Liver (tissue), 9 donors: ENCODE data around the gene ZNF541. TPM values are rescaled to one million over a fixed set of nuclear protein-coding genes. Genes with fewer than 3 reads are reported as not detected.

Experiments
- DNase-seq: peaks from one replicate; pipeline ENCODE4 v3.0.0-alpha.2; 2017; ENCODE audit warnings: low spot score
- H3K27ac ChIP-seq, 2 donors: one replicate each; pipeline ENCODE4 v1.7.0; 2013; ENCODE audit warnings: inconsistent platforms in 2 of 2, low read length in 2 of 2, control low read depth in 1 of 2, low read depth in 1 of 2, mild to moderate bottlenecking in 1 of 2
- H3K27me3 ChIP-seq, 4 donors: one replicate each; pipeline versions ENCODE4 v1.6.1 to v1.7.0; 2013; ENCODE audit warnings: low read length in 3 of 4, inconsistent platforms in 1 of 4, mild to moderate bottlenecking in 1 of 4, moderate library complexity in 1 of 4; ENCODE audit not compliant: control insufficient read depth in 4 of 4, insufficient read depth in 4 of 4
- H3K36me3 ChIP-seq, 4 donors: one replicate each; pipeline versions ENCODE4 v1.6.1 to v1.7.0; 2013; ENCODE audit warnings: low read length in 3 of 4, mild to moderate bottlenecking in 3 of 4, low read depth in 1 of 4, moderate library complexity in 1 of 4; ENCODE audit not compliant: control insufficient read depth in 4 of 4, insufficient read depth in 3 of 4
- H3K4me1 ChIP-seq, 4 donors: one replicate each; pipeline versions ENCODE4 v1.6.1 to v1.7.0; 2013; ENCODE audit warnings: low read length in 3 of 4, mild to moderate bottlenecking in 3 of 4, moderate library complexity in 1 of 4; ENCODE audit not compliant: control insufficient read depth in 4 of 4, insufficient read depth in 4 of 4
- H3K4me3 ChIP-seq, 3 donors: one replicate each; pipeline versions ENCODE4 v1.6.1 to v1.7.0; 2013; ENCODE audit warnings: low read length in 3 of 3, control low read depth in 1 of 3, low read depth in 1 of 3, mild to moderate bottlenecking in 1 of 3
- H3K9ac ChIP-seq, 2 donors: one replicate each; pipeline ENCODE4 v1.7.0; 2013; ENCODE audit warnings: low read length in 2 of 2, mild to moderate bottlenecking in 2 of 2, moderate library complexity in 2 of 2, control low read depth in 1 of 2, low read depth in 1 of 2
- H3K9me3 ChIP-seq, 4 donors: one replicate each; pipeline versions ENCODE4 v1.6.1 to v1.7.0; 2013; ENCODE audit warnings: low read length in 3 of 4; ENCODE audit not compliant: control insufficient read depth in 4 of 4
- EGR1 ChIP-seq, 2 donors: IDR thresholded peaks; 2 replicates each; pipeline ENCODE4 v1.6.1; 2016 to 2018; ENCODE audit warnings: antibody characterized with exemption in 2 of 2, low read depth in 2 of 2
- FOXA1 ChIP-seq: IDR thresholded peaks from 2 replicates; pipeline ENCODE4 v1.6.1; 2016; ENCODE audit warnings: antibody characterized with exemption
- FOXA2 ChIP-seq: IDR thresholded peaks from 2 replicates; pipeline ENCODE4 v1.6.1; 2016; ENCODE audit warnings: antibody characterized with exemption
- GABPA ChIP-seq, 2 donors: IDR thresholded peaks in 1 of 2; conservative IDR thresholded peaks in 1 of 2; 2 replicates each; pipeline ENCODE4 v1.6.1; 2016; ENCODE audit warnings: antibody characterized with exemption in 2 of 2, mild to moderate bottlenecking in 1 of 2, moderate library complexity in 1 of 2
- HNF4A ChIP-seq, 2 donors: conservative IDR thresholded peaks; 2 replicates each; pipeline ENCODE4 v1.6.1; 2016; ENCODE audit warnings: antibody characterized with exemption in 2 of 2, mild to moderate bottlenecking in 2 of 2
- HNF4G ChIP-seq: IDR thresholded peaks from 2 replicates; pipeline ENCODE4 v1.6.1; 2016; ENCODE audit warnings: antibody characterized with exemption
- JUND ChIP-seq, 2 donors: IDR thresholded peaks; 2 replicates each; pipeline ENCODE4 v1.6.1; 2016; ENCODE audit warnings: antibody characterized with exemption in 2 of 2
- NR2F2 ChIP-seq: IDR thresholded peaks from 2 replicates; pipeline ENCODE4 v1.6.1; 2016; ENCODE audit warnings: antibody characterized with exemption
- RAD21 ChIP-seq, 2 donors: IDR thresholded peaks; 2 replicates each; pipeline ENCODE4 v1.6.1; 2016; ENCODE audit warnings: antibody characterized with exemption in 2 of 2, mild to moderate bottlenecking in 2 of 2
- RXRA ChIP-seq, 2 donors: IDR thresholded peaks; 2 replicates each; pipeline ENCODE4 v1.6.1; 2017 to 2018; ENCODE audit warnings: antibody characterized with exemption in 2 of 2, mild to moderate bottlenecking in 1 of 2
- SP1 ChIP-seq: IDR thresholded peaks from 2 replicates; pipeline ENCODE4 v1.6.1; 2018; ENCODE audit warnings: antibody characterized with exemption, mild to moderate bottlenecking
- YY1 ChIP-seq: IDR thresholded peaks from 2 replicates; pipeline ENCODE4 v1.6.1; 2016; ENCODE audit warnings: antibody characterized with exemption, mild to moderate bottlenecking
- WGBS: extraction: QIAGEN DNeasy Blood & Tissue Kit; methylation state at CpG from one replicate; pipeline ENCODE4 v1.1.7; 2013; 5-methylcytosine and 5-hydroxymethylcytosine counted together
- polyA plus RNA-seq, 2 donors: library from polyadenylated mRNA; stranded (reverse) in 1 of 2; unstranded in 1 of 2; fragments of 200-250 nt in 1 of 2; fragments of >200 nt in 1 of 2; fragmentation: Nextera tagmentation in 1 of 2; extraction: Ambion mirVana in 1 of 2; gene quantifications; one replicate each; pipeline versions ENCODE4 v1.2.1 to v1.2.3, GENCODE V29; 2013 to 2015
- total RNA-seq, 2 donors: library from RNA; depleted of rRNA; stranded (reverse); fragments of >200 nt; gene quantifications; one replicate each; pipeline ENCODE4 v1.2.3, GENCODE V29; 2014
- TF ChIP-seq, protein P1 (sequence below): IDR thresholded peaks from 2 replicates; pipeline ENCODE4 v1.6.1; 2016; ENCODE audit warnings: antibody characterized with exemption
- TF ChIP-seq, protein P2 (sequence below): IDR thresholded peaks from 2 replicates; pipeline ENCODE4 v1.6.1; 2016; ENCODE audit warnings: antibody characterized with exemption, mild to moderate bottlenecking
- TF ChIP-seq, protein P3 (sequence below): fragments of 150-350 bp; IDR thresholded peaks from 2 replicates; pipeline ENCODE4 v1.5.1; 2017; ENCODE audit warnings: improper control_type of control experiment, low read depth, low read length; ENCODE audit not compliant: missing input control
- donor health status: healthy.
- donor health status: healthy.
- donor health status: healthy.
- donor health status: healthy.
- donor health status: healthy.

Gene ZNF541
- total and polyA plus RNA-seq, 4 donors = 0.05 to 0.09 (median 0.08) TPM; not detected in 1

DNA sequence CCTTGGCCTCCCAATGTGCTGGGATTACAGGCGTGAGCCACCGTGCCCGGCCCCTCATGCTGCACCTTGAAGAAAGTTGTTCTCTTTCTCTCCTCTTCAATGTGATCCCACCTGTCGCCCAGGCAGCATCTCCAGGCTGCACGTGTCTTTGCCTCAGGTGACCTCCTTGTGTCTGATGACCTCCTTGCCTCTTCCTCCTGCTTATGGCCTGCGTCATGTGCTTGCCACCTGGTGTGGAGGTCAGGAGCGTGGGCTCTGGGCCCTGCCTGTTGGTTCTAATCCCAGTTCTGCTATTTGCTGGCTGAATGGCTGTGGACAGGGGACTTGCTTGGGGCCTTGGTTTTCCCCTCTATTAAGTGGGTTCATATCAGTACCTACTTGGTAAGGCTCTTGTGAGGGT is 42.3 kb upstream of the ZNF541 start:
- no peak for DNase-seq
- Histone ChIP-seq H3K4me3 (no peak overlapping the region), H3K9me3 (no peaks in the 10 kb centered on the region), H3K4me1 (peaks cover 13 to 37% (median 32%) of the 10 kb centered on the region in 4 donors), H3K36me3 (no peaks in the 10 kb centered on the region), H3K27ac (no peak overlapping the region), H3K9ac (no peak overlapping the region), H3K27me3 (no peaks in the 10 kb centered on the region)
- no peak for TF ChIP-seq GABPA (IDR thresholded peaks at IDR 0.05 in 1 of 2, conservative IDR thresholded peaks at IDR 0.05 in 1 of 2)
- TF ChIP-seq JUND (IDR thresholded peaks at IDR 0.05) = no peak
- TF ChIP-seq HNF4A (conservative IDR thresholded peaks at IDR 0.05) = no peak
- TF ChIP-seq, protein P1, sequence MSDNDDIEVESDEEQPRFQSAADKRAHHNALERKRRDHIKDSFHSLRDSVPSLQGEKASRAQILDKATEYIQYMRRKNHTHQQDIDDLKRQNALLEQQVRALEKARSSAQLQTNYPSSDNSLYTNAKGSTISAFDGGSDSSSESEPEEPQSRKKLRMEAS = no peak
- TF ChIP-seq, protein P2, sequence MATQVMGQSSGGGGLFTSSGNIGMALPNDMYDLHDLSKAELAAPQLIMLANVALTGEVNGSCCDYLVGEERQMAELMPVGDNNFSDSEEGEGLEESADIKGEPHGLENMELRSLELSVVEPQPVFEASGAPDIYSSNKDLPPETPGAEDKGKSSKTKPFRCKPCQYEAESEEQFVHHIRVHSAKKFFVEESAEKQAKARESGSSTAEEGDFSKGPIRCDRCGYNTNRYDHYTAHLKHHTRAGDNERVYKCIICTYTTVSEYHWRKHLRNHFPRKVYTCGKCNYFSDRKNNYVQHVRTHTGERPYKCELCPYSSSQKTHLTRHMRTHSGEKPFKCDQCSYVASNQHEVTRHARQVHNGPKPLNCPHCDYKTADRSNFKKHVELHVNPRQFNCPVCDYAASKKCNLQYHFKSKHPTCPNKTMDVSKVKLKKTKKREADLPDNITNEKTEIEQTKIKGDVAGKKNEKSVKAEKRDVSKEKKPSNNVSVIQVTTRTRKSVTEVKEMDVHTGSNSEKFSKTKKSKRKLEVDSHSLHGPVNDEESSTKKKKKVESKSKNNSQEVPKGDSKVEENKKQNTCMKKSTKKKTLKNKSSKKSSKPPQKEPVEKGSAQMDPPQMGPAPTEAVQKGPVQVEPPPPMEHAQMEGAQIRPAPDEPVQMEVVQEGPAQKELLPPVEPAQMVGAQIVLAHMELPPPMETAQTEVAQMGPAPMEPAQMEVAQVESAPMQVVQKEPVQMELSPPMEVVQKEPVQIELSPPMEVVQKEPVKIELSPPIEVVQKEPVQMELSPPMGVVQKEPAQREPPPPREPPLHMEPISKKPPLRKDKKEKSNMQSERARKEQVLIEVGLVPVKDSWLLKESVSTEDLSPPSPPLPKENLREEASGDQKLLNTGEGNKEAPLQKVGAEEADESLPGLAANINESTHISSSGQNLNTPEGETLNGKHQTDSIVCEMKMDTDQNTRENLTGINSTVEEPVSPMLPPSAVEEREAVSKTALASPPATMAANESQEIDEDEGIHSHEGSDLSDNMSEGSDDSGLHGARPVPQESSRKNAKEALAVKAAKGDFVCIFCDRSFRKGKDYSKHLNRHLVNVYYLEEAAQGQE = no peak
- no peak for TF ChIP-seq RAD21 (IDR thresholded peaks at IDR 0.05)
- TF ChIP-seq YY1 = no peak
- no peak for TF ChIP-seq SP1
- TF ChIP-seq HNF4G = no peak
- TF ChIP-seq, protein P3, sequence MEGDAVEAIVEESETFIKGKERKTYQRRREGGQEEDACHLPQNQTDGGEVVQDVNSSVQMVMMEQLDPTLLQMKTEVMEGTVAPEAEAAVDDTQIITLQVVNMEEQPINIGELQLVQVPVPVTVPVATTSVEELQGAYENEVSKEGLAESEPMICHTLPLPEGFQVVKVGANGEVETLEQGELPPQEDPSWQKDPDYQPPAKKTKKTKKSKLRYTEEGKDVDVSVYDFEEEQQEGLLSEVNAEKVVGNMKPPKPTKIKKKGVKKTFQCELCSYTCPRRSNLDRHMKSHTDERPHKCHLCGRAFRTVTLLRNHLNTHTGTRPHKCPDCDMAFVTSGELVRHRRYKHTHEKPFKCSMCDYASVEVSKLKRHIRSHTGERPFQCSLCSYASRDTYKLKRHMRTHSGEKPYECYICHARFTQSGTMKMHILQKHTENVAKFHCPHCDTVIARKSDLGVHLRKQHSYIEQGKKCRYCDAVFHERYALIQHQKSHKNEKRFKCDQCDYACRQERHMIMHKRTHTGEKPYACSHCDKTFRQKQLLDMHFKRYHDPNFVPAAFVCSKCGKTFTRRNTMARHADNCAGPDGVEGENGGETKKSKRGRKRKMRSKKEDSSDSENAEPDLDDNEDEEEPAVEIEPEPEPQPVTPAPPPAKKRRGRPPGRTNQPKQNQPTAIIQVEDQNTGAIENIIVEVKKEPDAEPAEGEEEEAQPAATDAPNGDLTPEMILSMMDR = no peak
- no peak for TF ChIP-seq NR2F2
- WGBS = 94% methylated on average over 7 of the region's 7 CpGs

DNA sequence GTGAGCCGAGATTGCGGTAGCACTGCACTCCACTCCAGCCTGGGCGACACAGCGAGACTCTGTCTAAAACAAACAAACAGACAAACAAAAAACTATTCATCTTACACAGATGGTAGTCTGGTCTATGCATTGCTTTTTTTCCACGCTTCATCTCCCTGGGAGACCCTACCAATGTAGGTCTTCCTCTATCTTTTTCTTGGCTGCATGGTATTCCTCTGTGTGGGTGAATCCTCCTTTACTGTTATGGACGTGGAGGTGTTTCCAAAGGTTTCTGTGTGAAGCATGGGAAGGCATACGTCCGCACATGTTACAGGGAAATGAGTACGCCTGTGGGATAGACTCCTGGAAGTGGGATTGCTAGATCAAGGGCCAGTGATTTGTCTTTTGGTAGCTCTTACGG is 41.6 kb upstream of the ZNF541 start:
- no peaks in the 10 kb centered on the region for H3K27me3 ChIP-seq
- no peak for DNase-seq
- no peak for TF ChIP-seq YY1
- TF ChIP-seq FOXA2 = no peak
- TF ChIP-seq SP1 = no peak
- no peak for TF ChIP-seq JUND (IDR thresholded peaks at IDR 0.05)
- TF ChIP-seq, protein P1 = no peak
- no peak for TF ChIP-seq FOXA1
- no peak for TF ChIP-seq HNF4A (conservative IDR thresholded peaks at IDR 0.05)
- no peak for TF ChIP-seq RXRA (IDR thresholded peaks at IDR 0.05)
- TF ChIP-seq NR2F2 = no peak
- no peak for TF ChIP-seq EGR1 (IDR thresholded peaks at IDR 0.05; ENCODE audit: low read depth in 2 of 2)
- no peaks in the 10 kb centered on the region for H3K9me3 ChIP-seq
- no peak overlapping the region for H3K9ac ChIP-seq
- H3K4me1 ChIP-seq = peaks cover 13 to 33% (median 25%) of the 10 kb centered on the region in 4 donors
- WGBS = 98% methylated on average over 10 of the region's 10 CpGs
- no peaks in the 10 kb centered on the region for H3K36me3 ChIP-seq
- H3K27ac ChIP-seq = no peak overlapping the region
- H3K4me3 ChIP-seq = no peak overlapping the region
